22Rv1 (cell line): ENCODE results near the gene TSPAN7.

Experiments
- H3K27ac ChIP-seq: fragments of 450-650 bp; 2 replicates; pipeline ENCODE4 v1.5.1; 2017
- ZFX ChIP-seq: fragments of 450-650 bp; IDR thresholded peaks from 2 replicates; pipeline ENCODE4 v1.6.1; 2017; ENCODE audit warnings: antibody characterized with exemption, borderline replicate concordance
- TF ChIP-seq, protein P1 (sequence below): fragments of 450-650 bp; IDR thresholded peaks from 2 replicates; pipeline ENCODE4 v1.5.1; 2017; ENCODE audit warnings: mild to moderate bottlenecking

TSPAN7 gene

DNA sequence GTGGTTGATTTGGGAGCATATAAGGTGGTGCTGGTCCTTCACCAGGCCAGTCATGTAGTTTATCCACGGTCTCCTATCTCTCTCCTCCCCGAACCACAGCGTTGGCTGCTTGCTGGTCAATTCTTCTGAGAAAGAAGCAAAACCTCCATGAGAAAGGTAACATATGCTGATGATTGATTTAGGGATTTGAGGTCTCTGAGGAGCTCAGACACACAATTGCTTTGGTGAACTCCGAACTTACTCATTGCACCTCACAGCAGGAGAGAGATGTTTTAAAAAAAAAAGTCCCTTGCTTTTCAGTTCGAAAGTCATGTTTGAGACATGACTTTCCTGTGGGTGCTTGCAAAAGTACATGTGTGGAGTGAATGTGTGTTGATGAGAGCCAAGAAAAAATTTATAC, 100.2 kb downstream of the TSPAN7 start:
- no peak overlapping the region for H3K27ac ChIP-seq
- TF ChIP-seq, protein P1, sequence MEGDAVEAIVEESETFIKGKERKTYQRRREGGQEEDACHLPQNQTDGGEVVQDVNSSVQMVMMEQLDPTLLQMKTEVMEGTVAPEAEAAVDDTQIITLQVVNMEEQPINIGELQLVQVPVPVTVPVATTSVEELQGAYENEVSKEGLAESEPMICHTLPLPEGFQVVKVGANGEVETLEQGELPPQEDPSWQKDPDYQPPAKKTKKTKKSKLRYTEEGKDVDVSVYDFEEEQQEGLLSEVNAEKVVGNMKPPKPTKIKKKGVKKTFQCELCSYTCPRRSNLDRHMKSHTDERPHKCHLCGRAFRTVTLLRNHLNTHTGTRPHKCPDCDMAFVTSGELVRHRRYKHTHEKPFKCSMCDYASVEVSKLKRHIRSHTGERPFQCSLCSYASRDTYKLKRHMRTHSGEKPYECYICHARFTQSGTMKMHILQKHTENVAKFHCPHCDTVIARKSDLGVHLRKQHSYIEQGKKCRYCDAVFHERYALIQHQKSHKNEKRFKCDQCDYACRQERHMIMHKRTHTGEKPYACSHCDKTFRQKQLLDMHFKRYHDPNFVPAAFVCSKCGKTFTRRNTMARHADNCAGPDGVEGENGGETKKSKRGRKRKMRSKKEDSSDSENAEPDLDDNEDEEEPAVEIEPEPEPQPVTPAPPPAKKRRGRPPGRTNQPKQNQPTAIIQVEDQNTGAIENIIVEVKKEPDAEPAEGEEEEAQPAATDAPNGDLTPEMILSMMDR = no peak
- TF ChIP-seq ZFX = no peak

DNA sequence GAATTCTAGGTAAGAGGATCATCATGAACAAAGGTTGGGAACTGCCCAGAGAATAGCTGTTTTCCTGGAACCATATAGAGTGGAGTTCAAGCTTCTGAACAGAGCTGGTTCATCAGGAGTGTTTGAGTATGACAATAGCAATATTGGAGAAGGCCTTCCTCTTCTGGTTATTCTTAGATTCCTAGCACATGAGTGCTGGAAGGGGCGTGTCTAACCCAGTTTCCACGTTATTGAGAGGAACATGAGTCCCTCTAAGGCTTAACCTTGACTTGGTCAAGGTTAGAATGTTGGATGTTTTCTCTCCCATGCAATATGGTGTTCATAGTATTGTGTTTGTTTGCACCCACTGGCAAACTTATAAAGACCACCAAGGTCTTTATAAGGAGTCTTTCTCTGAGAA, 101.3 kb downstream of the TSPAN7 start:
- no peak for TF ChIP-seq ZFX
- TF ChIP-seq, protein P1 = no peak

DNA sequence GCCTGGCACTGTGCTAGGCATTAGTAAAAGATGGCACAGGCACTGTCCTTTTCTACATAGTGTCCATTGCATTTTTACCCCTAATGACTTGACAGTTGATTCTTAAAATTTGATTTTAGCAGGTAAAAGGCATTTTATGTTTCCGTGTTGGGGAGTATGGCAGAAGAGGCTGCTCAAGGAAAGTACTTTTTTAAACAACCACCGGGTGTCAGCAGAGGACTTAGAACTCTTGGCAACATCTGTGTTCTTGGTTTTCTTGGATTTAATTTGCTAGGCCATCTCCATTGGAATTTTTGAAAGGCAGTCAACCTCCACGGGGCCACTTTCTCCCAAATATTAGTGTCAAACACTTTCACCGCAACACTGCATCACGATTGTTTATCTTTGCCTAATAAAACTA, 102.9 kb downstream of the TSPAN7 start:
- TF ChIP-seq, protein P1 = peak; percentile 56
- TF ChIP-seq ZFX = no peak
- no peak overlapping the region for H3K27ac ChIP-seq

More for the DNA sequence above, 101.3 kb downstream of the TSPAN7 start:
- H3K27ac ChIP-seq = no peak overlapping the region

DNA sequence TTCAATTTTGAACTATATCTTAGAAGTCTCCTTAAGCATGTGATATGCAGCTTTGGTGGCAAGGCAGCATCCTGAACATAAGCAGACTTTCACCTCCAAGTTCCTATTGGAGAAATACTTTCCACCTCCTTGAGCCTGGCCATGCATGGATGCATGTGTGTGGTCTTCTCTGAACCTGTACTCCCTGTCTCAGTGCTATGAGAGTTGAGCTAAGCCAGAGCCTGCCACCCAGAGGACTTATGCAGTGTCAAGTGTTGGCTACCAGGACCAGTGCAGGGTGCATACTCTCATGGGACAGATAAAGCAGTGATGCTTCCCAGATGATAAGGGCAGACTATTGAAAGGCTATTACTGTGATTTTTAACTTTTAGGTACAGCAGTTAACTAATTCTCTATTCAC, 105.6 kb downstream of the TSPAN7 start:
- H3K27ac ChIP-seq = no peak overlapping the region
- TF ChIP-seq, protein P1 = no peak
- TF ChIP-seq ZFX = no peak

DNA sequence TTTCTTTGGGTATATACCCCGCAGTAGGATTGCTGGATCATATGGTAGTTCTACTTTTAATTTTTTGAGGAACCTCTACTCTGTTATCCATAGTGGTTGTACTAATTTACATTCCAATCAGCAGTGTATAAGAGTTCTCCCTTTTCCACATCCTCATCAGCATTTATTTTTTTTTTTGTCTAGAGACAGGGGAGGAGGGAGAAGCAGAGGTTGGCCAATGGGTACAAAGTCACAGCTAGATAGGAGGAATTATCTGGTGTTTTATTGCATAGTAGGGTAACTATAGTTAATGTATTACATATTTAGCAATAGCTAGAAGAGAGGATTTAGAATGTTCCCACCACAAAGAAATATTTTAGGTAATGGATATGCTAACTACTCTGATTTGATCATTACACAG, 107.4 kb downstream of the TSPAN7 start:
- TF ChIP-seq, protein P1 = no peak
- no peak for TF ChIP-seq ZFX
- no peak overlapping the region for H3K27ac ChIP-seq

DNA sequence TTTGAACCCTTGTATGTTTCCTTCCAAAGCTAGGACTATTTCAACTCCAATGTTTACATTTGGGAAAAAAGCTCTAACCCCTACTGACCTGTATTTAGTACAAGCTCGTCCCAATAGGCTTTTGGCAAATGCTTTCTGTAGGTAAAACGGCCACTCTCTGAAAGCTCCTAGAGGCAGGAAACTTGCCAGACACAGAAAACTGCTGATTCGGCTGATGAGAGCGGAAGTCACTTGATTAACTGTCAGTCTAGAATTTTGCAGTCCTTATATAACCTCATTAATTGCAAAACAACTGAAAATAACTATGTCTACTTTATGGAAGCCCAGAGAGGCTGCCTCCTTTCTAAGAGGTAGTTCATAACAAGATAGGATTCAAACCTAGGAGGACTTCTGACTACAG, 108.1 kb downstream of the TSPAN7 start:
- TF ChIP-seq, protein P1 = no peak

DNA sequence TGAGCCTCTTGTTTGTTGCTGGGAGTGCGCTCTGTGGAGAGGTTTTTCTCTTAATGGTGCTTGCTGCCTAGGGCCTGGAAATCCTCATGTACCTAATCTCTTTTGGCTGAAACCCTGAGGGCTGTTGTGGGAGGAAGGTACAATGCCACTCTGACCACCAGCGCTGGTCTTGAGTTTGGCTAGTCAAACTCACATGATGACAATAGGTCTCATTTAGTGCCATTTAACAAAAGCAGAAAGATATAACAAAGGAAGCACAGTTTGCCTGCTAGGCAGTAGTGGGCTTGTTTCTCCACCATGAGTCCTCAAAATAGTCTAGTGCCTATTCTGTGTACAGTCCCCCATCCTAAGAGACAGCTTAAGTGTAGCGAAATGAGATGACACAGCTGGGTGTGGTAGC, 111.3 kb downstream of the TSPAN7 start:
- TF ChIP-seq, protein P1 = no peak
- no peak for TF ChIP-seq ZFX
- no peak overlapping the region for H3K27ac ChIP-seq

More for the DNA sequence above, 108.1 kb downstream of the TSPAN7 start:
- no peak overlapping the region for H3K27ac ChIP-seq
